ENCODE data around the gene REPIN1. TPM values are rescaled to one million over a fixed set of nuclear protein-coding genes. Genes with fewer than 3 reads are reported as not detected.

The REPIN1 gene
- total RNA-seq, 1 donor: 57.5 TPM

DNA sequence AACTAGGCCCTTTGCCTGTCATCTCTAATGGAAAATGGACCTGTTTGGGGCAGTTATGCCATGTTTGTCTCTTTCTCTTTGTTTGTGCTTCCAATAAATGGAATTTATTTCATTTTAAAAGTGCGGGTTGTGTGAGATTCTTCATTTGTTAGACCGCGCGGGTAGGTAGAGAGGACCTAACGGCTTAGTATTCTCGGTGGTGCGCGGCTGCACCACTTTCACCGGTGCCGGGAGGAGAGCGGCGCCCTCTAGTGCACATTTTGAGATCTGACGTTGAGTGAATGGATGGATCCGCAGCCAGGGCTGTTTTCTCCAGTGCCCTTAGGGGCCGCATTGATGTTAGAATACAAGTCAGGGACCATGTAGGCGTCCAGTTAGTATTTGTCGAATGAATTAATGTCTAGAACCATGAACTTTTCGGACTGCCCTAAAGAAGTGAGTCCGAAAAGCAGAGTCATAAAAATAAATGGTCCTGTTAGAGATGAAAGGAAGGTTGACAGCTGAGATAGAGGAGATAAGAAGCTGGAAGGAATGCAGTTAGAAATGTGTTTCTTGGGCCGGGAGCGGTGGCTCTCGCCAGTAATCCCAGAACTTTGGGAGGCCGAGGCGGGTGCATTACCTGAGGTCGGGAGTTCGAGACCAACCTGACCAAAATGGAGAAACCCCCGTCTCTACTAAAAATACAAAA is 52.5 kb downstream of the REPIN1 start:
- TF ChIP-seq, protein P1, sequence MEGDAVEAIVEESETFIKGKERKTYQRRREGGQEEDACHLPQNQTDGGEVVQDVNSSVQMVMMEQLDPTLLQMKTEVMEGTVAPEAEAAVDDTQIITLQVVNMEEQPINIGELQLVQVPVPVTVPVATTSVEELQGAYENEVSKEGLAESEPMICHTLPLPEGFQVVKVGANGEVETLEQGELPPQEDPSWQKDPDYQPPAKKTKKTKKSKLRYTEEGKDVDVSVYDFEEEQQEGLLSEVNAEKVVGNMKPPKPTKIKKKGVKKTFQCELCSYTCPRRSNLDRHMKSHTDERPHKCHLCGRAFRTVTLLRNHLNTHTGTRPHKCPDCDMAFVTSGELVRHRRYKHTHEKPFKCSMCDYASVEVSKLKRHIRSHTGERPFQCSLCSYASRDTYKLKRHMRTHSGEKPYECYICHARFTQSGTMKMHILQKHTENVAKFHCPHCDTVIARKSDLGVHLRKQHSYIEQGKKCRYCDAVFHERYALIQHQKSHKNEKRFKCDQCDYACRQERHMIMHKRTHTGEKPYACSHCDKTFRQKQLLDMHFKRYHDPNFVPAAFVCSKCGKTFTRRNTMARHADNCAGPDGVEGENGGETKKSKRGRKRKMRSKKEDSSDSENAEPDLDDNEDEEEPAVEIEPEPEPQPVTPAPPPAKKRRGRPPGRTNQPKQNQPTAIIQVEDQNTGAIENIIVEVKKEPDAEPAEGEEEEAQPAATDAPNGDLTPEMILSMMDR (IDR thresholded peaks at IDR 0.05; ENCODE audit: extremely low read depth, low read depth, low read length): peak; percentile 91
- Histone ChIP-seq H3K4me2 (ENCODE audit: insufficient read depth, low read length) (peak overlapping the region; percentile 53), H2AFZ (ENCODE audit: low read length) (peak overlapping the region; percentile 78), H3K27me3 (ENCODE audit: insufficient read depth, low read length) (no peaks in the 10 kb centered on the region), H4K20me1 (ENCODE audit: insufficient read depth, low read length) (no peaks in the 10 kb centered on the region), H3K27ac (ENCODE audit: low read depth, low read length) (no peak overlapping the region), H3K4me1 (ENCODE audit: insufficient read depth, low read length) (no peaks in the 10 kb centered on the region), H3K79me2 (ENCODE audit: insufficient read depth, low read length) (no peaks in the 10 kb centered on the region), H3K36me3 (ENCODE audit: insufficient read depth, low read length) (no peaks in the 10 kb centered on the region), H3K4me3 (ENCODE audit: insufficient read depth, low read length) (no peak overlapping the region), H3K9me3 (ENCODE audit: low read depth, low read length) (no peaks in the 10 kb centered on the region)
- peak; percentile 97 for DNase-seq (ENCODE audit: insufficient read length, low spot score, missing footprints)

DNA sequence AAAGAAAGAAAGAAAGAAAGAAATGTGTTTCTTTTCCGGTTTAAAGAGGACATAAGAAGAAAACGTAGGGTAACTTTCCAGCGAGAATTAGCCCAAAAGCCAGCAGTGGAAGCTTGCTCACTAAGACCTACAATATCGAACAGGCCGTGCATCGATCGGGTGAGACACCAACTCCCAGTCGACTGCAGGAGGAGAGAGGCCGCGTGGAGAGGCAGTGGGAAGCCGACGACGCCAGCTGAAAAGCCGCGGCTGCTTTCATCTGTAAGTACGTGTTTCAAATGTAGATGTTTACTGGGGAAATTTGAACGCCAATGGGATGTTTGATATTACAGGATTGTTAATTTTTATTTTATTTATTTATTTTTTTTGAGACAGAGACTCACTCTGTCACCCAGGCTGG is 53.2 kb downstream of the REPIN1 start:
- H3K27me3 ChIP-seq (ENCODE audit: insufficient read depth, low read length): no peaks in the 10 kb centered on the region
- H3K79me2 ChIP-seq (ENCODE audit: insufficient read depth, low read length): no peaks in the 10 kb centered on the region
- no peaks in the 10 kb centered on the region for H3K36me3 ChIP-seq (ENCODE audit: insufficient read depth, low read length)
- no peaks in the 10 kb centered on the region for H3K4me1 ChIP-seq (ENCODE audit: insufficient read depth, low read length)
- no peak overlapping the region for H2AFZ ChIP-seq (ENCODE audit: low read length)
- no peak overlapping the region for H3K4me2 ChIP-seq (ENCODE audit: insufficient read depth, low read length)
- H3K4me3 ChIP-seq (ENCODE audit: insufficient read depth, low read length): no peak overlapping the region
- DNase-seq (ENCODE audit: insufficient read length, low spot score, missing footprints): no peak
- no peak overlapping the region for H3K27ac ChIP-seq (ENCODE audit: low read depth, low read length)
- TF ChIP-seq, protein P1 (IDR thresholded peaks at IDR 0.05; ENCODE audit: extremely low read depth, low read depth, low read length): no peak
- H4K20me1 ChIP-seq (ENCODE audit: insufficient read depth, low read length): no peaks in the 10 kb centered on the region
- no peaks in the 10 kb centered on the region for H3K9me3 ChIP-seq (ENCODE audit: low read depth, low read length)

Other genes starting within 250 kb of the REPIN1 start
- 1.8 and 4.0 TPM in 2 replicates for gene LRRC61, start 45.5 kb upstream of the REPIN1 start, total RNA-seq
- 1.8 and 3.8 TPM in 2 replicates for gene ACTR3C, start 45.3 kb upstream of the REPIN1 start, total RNA-seq
- gene RARRES2, start 27.2 kb upstream of the REPIN1 start, total RNA-seq: 18.3 and 26.1 TPM in 2 replicates
- 5.0 and 6.2 TPM in 2 replicates for gene ZNF775, start 10.5 kb downstream of the REPIN1 start, total RNA-seq
- not detected in 2 replicates for gene GIMAP8, start 81.8 kb downstream of the REPIN1 start, total RNA-seq
- under 0.01 TPM in 1 of 2 replicates, not detected in the other for gene GIMAP7, start 146.1 kb downstream of the REPIN1 start, total RNA-seq
- gene GIMAP4, start 198.6 kb downstream of the REPIN1 start, total RNA-seq: not detected in 2 replicates